Activated CD4-positive, alpha-beta T cell treated with anti-CD3 and anti-CD28 coated beads, Interleukin-2, Interleukin-4, amounts not matched to agents 100 ng/mL and 50 ng/mL, durations not matched to agents 16 hours and 8 hours (primary cell): ENCODE data around the gene SERPINA1.

Experiments
- DNase-seq: peaks from one replicate; pipeline ENCODE4 v3.0.0-alpha.2; 2020; ENCODE audit warnings: low spot score

SERPINA1 gene

DNA sequence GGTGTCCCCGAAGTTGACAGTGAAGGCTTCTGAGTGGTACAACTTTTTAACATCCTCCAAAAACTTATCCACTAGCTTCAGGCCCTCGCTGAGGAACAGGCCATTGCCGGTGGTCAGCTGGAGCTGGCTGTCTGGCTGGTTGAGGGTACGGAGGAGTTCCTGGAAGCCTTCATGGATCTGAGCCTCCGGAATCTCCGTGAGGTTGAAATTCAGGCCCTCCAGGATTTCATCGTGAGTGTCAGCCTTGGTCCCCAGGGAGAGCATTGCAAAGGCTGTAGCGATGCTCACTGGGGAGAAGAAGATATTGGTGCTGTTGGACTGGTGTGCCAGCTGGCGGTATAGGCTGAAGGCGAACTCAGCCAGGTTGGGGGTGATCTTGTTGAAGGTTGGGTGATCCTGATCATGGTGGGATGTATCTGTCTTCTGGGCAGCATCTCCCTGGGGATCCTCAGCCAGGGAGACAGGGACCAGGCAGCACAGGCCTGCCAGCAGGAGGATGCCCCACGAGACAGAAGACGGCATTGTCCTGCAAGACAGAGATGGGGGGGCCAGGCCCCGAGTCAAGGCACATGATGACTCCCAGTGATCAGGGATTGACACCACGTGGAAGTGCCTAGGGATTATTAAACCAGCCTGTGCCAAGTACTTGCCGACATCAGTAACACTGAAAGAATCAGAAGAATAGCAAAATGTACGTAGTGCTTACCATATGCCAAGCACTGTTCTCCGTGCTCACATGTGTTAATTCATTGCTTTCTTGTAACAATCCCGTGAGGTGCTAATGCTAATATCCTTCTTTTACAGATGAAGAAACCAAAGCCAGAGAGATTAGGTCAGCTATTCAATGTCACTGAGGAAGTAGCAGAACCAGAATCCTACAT, 5.4 kb downstream of the SERPINA1 start:
- DNase-seq, result no peak

DNA sequence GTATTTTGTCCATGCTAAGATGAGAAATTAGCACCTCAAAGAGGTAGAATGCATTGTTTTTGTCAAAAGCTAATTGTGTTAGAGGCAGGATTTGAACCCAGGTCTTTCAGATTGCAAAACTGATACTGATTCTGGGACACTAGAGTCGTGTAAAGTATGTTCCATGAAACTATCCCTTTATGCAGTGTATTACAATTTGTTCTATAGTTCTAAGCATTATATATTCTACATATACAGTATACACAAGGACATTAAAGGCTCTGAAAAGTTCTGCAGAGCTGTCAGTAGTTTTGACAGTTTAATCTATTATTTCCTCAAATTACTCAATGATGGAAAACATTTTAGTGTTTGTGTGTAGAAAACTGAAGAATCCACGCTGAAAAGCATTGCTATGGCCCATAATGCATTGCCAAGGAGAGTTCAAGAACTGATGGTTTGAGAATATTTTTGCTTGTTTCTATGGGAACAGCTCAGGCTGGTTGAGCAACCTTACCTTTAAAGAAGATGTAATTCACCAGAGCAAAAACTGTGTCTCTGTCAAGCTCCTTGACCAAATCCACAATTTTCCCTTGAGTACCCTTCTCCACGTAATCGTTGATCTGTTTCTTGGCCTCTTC, 6.2 kb downstream of the SERPINA1 start:
- DNase-seq, result no peak

DNA sequence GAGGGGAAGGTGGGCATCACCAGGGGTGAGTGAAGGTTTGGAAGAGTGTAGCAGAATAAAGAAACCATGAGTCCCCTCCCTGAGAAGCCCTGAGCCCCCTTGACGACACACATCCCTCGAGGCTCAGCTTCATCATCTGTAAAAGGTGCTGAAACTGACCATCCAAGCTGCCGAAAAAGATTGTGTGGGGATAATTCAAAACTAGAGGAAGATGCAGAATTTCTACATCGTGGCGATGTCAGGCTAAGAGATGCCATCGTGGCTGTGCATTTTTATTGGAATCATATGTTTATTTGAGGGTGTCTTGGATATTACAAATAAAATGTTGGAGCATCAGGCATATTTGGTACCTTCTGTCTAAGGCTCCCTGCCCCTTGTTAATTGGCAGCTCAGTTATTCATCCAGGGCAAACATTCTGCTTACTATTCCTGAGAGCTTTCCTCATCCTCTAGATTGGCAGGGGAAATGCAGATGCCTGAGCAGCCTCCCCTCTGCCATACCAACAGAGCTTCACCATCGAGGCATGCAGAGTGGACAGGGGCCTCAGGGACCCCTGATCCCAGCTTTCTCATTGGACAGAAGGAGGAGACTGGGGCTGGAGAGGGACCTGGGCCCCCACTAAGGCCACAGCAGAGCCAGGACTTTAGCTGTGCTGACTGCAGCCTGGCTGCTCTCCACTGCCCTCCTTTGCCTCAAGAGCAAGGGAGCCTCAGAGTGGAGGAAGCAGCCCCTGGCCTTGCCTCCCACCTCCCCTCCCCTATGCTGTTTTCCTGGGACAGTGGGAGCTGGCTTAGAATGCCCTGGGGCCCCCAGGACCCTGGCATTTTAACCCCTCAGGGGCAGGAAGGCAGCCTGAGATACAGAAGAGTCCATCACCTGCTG, 7.0 kb downstream of the SERPINA1 start:
- no peak for DNase-seq

DNA sequence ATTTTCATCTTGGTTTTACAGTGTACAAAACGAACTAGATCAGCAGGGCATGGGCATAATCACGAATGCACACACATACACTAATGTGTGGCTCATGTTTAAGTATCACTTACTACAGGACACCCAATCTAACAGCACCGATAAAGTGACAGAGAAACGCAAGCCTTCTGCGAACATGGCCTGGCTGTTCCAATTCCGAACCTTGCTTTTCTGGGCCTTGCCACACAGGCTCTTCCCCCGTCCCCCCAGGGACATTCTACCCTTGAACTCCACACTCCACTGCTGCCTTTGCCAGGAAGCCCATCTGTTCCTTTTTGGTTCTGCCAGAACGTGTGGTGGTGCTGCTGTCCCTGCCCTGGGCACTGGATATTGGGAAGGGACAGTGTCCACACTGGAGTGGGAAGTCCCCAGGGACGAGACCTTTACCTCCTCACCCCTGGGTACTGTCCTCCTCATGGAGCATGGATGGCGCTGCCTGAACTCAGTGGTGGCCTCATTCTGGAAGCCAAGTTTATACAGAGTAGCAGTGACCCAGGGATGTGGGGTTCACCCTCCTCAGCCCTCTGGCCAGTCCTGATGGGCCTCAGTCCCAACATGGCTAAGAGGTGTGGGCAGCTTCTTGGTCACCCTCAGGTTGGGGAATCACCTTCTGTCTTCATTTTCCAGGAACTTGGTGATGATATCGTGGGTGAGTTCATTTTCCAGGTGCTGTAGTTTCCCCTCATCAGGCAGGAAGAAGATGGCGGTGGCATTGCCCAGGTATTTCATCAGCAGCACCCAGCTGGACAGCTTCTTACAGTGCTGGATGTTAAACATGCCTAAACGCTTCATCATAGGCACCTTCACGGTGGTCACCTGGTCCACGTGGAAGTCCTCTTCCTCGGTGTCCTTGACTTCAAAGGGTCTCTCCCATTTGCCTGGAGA, 7.9 kb downstream of the SERPINA1 start:
- DNase-seq, result no peak

DNA sequence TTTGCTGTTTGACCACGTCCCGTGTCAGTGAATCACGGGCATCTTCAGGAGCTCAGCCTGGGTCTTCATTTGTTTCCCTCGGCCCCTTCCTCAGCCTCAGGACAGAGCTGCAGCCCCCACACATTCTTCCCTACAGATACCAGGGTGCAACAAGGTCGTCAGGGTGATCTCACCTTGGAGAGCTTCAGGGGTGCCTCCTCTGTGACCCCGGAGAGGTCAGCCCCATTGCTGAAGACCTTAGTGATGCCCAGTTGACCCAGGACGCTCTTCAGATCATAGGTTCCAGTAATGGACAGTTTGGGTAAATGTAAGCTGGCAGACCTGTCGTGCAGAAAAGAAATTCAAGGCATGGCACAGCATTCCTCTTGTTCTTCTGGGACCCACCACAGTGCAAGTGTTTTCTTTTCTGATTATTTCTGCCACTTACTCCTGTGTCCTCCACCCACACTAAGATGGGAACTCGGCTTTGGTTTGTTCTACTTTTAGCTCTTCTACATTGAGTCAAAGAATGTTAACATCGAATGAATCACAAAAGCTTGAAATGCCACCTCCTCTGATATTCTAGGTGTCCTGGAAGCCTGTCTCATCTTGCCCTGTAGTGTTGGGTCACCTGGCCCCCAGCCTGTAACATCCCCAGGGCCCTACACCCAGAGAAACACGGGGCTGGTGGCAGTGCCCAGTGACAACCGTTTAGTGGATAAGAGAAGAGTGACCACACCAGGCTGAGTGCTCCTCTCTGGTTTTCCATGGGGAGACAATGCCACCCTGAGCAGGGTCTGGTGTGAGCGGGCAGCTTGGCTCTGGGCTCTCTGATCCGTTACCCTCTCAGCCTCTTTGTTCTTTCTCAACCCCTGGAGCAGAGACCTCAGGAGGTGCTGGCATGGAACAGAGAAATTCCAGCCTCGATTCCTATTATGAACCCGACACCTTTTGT, 8.8 kb downstream of the SERPINA1 start:
- DNase-seq, result no peak

DNA sequence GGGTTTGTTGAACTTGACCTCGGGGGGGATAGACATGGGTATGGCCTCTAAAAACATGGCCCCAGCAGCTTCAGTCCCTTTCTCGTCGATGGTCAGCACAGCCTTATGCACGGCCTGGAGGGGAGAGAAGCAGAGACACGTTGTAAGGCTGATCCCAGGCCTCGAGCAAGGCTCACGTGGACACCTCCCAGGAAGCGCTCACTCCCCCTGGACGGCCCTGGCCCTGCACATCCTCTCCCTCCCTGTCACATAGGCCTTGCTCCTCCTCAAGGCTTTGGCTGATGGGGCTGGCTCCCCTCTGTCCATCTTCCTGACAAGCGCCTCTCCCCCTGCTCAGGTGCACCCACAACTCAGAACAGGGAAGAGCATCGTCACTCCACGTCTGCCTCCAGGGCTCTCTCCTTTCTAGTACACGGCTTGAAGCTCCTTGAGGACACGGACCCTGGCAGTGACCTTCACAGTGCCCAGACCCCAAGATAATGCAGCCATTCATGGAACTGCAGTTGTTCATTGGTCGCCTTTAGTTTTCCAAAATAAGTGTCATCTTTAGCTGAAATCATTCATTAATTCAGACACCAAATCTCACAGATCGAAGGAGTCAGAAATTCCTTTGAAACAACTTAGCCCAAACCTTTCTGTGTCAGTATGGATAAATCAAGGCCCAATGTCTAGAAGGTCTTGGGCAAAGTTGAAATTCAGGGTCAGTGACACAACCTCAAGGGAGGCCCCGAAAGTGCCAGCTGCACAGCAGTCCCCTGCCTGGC, 9.7 kb downstream of the SERPINA1 start:
- no peak for DNase-seq

DNA sequence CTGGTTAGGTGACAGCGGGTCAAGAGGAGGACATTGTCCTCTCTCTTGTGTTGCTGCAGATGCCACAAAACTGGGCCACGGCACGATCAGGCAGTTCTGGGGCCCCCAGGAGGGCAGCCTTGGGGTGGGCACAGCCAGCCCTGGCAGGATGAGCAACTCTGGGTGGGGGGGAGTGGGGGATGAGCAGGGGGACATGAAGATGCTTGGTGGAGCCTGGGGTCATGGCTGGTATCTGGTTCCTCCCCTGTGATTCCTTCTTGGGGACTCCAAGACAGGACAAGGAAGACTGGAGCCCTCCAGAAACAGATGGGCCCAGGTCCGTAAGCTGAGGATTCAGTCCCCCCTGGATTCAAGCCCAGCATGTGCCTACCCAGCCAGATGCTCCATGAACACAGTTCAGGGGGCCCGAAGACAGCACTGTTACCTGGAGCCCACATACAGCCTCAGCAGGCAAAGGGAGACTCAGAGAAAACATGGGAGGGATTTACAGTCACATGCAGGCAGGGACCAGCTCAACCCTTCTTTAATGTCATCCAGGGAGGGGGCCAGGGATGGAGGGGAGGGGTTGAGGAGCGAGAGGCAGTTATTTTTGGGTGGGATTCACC, 10.4 kb downstream of the SERPINA1 start:
- no peak for DNase-seq

DNA sequence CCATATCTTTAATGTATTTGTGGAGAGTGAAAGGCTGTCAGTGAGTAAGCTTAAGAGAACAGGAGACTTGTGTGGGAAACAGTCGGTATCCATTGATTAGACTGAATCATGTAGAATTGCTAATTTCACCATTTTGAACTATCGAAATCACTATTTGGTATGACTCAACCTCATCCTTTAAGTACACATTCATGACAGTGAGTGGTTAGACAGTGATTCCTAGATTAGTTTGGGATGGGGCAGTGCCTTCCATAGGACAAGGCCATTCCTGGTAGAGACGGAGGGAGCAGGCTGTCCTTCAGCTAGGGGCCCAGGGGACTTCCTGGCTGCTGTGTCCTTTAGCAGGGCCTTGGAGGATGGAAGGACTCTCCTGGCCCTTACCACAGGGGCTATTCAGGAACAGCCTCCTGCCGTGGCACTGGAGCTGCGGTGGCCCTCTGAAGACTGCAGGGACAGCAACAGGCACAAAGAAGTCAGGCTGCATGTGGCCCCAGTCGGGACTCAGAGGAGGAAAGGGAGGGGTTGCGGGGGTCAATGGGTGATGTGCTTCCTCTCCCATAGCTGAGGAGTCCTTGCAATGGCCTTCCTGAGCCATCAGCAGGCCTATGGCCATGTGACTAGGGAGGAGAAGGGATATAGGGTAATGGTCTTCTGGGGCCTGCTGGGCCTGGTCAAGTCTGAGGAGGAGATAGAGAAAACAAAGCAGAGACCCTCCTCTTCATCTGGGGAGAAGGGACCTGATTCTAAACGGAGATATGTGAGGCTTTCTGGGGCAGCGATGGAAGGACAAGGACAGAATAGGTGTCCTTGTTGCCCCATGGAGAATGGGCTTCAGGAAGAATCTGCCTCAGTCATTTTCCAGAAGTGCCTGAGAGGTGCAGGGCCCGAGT, 11.2 kb downstream of the SERPINA1 start:
- no peak for DNase-seq

DNA sequence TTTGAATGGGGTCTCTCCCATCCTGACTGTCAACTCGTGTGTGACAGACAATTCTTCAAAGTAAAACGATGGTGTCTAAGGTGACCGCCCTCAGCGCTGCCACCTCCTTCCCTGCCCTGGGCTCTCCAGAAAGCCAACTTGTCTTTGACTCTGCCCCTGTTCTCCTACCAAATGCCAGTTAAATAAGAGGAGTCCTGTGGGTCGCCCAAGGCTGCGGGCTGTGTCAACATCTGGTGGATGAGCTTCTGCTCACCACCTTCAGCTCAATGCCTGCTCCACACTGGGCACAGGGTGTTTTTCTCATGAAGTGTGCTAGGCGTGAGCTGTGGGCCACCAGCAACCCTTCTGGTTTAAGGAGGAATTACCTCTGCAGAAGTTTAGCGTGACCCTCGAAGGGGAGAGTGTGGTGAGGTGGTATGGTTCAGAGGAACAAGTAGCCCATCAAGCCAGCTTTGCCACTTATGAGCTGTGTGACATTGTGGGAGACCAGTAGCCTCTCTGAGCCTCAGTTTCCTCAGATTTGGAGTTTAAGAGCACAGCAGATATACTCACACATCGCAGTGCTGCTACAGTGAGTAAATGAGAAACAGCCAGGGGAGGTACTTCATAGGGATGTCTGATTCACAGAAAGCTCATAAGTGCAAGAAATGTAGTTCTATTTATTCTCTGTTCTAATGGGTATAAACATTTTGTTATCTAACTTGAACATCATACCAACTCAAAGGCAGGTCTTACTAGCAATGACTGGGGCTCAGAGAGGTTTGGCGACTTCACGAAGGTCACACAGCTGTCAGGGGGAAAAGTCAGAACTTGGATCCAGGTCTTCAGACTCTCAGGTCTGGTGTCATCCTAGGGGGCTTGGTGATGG, 12.1 kb downstream of the SERPINA1 start:
- no peak for DNase-seq

DNA sequence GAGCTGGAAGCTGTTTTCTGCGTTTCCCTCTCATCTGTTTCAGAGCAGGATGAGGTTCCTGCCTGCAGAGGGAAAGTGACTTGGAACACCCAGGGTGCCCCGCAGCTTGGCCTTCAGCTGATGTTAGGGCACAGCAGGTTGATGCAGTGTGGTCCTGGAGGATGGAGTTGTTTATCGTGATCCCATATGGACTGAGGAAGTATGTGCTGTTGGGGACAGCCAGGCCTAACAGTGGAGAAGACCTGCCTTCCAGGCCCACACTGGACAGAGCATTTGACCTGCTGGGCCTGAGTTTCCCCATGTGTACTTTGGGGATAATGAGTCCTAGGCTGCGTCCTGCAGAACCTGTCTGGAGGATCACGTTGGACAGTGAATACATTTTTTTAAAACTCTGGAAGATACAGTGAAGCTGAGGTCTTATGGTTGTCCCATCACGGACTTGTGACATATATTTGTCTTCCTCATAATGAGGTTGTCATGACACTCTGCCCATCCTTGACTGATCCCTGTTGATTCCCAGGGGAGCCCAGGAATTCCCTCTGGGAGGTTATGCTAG, 12.8 kb downstream of the SERPINA1 start:
- no peak for DNase-seq

DNA sequence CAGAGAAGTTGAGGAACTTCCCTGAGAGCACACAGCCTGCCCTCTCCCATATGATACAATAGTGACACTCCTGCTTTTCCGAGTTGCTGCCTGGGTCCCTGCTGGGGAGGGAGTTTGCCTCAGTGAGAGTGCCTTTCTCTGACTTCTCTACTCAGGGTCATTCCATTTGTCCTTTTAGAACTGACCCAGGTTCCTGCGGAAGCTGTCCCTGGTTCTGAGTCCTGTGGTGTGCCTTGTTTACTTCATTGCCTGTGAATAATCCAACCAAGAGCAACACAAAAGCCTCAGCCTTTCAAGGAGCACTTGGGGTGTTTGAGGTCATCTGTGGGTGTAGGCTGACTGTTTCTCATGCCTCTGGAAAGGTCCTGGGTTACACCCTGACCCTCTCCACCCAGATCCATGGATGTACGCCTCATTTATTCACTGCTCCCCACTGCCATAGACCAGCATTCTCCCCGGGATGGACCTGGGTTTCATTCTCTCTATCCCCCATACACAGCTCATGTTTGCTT, 13.6 kb downstream of the SERPINA1 start:
- no peak for DNase-seq

DNA sequence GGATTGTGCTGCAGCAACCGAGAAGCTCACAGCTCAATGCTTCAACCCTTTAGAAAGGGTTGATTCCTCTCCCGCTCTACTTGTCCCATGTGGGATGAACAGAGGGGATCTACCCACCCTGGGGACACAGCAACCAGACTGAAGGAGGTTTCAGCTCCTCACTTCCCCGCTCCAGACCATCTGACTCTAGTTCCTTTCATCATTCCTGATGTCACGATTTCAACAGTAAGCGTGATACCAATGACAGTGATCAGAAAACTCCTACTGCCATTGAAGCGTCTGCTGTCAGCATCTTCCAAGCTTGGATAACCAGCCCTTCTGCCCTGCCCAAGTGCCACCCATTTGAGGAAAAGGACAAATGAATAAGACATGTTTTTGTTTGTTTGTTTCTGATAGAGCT, 14.3 kb downstream of the SERPINA1 start:
- no peak for DNase-seq

DNA sequence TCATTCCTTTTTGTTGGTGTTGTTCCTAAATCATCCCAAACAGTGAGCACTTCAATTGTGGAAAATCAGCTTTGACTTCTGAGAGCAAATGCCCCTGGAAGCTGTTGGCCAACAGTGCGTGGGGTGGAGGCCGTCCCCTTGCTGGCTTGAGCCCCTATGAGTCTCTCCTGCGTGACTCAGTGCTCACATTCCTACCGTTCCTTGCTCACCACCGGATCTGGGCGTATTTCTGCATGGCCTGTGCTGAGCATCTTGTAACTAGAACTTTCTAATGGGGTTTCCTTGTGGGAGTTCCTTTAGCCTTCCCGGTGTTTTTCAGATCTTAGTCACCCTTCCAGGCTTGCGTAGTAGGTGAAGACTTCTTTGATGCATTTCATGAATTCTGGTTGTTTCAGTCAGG, 14.7 kb downstream of the SERPINA1 start:
- DNase-seq, result no peak

DNA sequence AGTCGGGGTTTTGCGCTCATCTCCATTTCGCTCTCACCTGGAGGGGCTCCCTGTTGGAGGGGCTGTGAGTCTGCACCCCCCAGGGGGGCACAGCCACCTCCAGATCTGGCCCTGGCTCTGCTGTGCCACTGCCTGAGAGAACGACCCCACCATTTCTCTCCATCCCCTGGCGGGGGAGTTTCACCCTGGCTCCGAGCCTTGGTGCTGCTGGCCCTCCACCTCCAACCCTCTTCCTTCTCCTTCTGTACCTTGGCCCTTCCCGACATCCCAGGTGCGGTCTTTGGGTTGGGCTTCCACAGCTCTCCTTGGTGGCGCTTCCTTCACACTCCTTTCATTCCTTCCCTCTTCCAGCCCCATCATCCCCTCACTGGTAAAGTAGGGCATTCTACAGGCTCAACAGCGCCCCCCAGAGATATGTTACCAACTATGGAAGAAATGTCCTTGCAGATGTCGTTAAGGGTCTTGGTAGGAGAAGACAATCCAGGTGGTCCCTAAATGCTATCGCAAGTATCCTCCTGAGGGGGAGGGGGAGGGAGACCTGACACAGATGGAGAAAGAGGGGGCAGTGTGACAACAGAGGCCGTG, 16.3 kb downstream of the SERPINA1 start:
- DNase-seq, result no peak

DNA sequence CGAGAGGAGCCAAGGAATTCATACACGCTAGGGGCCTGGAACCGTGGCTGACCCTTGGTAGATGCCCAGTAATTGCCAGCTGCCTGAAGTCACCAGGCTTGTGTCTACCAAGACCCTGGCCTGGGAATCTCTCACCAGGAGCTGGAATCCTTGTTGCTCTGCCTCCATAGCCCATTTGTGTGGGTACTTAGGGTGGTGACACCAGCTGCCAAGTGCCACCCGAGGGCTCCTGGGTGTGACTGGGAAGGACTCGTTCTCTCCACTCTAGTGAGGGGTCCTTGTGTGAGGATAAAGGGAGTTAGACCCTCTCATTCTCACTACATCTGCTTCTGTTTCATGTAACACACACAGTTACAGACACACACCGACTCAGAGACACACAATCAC, 17.9 kb downstream of the SERPINA1 start:
- no peak for DNase-seq
